HL-60/S4 treated with retinoic acid at 250 ng/mL for 4 days and 3 days (cell line): ENCODE data around the gene MAVS.
"Not testable (repeated sequence)": the region's sequence is repeated elsewhere in the genome, so short reads cannot be mapped to it uniquely, and the experiment has no call there.

Experiments used
- in situ Hi-C: fragments of 300-500 bp; cut with MboI; formaldehyde crosslinking; loops from 2 replicates; pipeline ENCODE4 v1.7.0; 2022; ENCODE audit warnings: low sequenced_read_pairs

Gene MAVS

DNA sequence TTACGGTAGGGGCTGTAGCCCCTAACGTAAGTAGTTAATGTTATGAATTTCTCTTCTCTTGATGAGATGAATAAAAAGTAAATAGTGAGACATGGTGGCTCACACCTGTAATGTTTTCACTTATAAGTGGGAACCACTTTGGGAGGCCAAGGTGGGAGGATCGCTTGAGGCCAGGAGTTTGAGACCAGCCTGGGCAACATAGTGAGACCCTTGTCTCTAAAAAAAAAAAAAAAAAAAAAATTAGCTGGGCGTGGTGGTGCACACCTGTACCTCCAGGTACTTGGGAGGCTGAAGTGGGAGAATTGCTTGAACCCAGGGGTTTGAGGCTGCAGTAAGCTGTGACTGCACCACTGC is 32.3 kb downstream of the MAVS start:
- in situ Hi-C loops: not testable (repeated sequence)

DNA sequence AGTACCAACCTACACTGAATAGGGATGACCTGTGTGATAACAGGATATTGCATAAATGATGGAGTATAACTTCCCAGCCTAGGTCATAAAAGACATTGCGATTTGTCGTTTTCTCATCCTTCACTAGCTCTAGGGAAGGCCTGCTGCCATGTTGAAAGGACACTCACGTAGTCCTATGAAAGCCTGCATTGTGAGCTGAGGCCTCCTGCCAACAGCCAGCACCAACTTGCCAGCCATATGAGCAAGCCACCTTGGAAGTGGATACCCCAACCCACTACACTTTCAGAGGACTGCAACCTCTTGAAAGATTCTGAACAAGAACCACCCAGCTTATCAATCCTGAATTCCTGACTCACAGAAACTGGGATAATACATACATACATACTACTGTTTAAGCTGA is 39.1 kb downstream of the MAVS start:
- in situ Hi-C loops: no loop called here

GRCh38 chr20:3887876-3888620 is 41.4 kb downstream of the MAVS start:
- in situ Hi-C loops: no loop called here

DNA sequence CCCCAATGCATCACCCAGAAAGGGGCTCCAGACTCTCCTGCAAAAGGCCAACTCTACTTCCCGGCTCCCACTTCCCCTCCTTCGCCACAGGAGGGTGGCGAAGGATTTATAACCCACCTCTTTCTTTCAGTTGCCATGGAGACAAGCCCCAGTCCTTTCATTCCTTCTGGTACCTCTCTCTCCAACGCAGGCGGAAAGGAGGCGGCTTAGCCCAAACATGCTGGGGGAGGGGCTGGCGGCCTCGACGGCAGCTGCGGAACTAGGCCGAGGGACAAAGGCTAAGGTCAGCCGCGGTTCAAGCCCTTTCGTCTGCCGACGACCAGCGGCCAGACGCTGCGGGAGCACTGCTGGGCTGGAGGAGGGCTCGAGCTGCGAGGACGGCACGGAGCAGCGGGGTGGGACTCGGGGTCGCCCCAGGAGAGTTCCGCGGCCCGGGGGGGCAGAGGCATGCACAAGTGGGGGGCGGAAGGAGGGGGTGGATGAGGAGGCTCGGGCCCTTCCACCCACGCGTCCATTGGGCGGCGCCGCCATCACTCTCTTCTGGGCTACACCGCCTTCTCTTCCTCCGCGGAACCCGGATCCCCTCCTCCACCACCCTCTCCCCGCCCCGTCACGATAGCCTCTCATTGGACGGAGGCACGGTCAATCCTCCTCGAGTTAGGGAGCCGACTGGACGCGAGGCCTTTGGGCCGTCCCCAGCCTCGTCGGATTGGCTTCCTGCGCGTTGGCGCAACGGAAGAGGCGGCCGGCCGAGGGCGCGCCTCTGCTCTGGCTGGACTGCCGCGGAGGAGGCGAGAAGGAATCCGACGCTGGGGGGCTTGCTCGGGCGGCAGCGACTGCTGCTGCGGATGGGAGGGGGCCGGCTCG is 42.2 kb downstream of the MAVS start, which contains the start of gene PANK2:
Gene PANK2 (plus strand): TSS at position 766 of the 867 bp plus-strand sequence.
- in situ Hi-C loops: no loop called here

DNA sequence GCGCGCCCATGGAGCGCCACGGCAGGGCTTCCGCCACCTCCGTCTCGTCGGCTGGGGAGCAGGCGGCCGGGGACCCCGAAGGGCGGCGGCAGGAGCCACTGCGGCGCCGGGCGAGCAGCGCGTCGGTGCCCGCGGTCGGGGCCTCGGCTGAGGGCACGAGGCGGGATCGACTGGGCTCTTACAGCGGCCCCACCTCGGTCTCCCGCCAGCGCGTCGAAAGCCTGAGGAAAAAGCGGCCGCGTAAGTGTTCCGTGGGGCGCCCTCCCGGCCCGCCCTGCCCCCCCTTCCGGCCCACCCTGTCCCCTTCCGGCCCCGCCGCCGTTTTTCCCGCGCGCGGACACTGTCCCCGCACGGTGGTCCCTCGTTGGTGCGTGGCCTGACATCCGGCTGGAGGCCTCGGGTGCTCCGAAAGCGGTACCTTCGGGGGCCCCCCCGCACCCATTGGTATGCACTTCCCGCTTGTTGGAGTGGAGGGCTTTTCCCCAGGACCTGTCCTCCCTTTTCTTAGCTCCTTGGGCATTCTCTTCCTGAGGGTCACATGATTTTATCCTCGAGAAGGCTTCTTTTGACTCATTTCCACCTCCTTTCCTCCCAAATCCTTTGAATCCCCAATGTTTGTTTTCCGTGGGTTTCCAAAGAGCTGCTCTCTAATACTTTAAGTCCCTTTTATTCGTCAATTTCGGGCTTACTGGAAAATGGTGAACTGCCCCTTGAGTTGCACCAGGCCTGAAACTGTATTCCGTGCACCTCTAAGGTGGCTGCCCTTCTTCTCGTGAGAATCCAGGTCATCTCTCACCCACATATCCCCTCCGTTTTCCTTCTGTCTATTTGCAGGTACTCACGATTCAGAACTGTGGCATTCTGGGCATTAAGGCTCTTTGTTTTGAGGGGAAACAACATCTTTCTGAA is 43.1 kb downstream of the MAVS start:
- in situ Hi-C loops: no loop called here

- in situ Hi-C loops: no loop called here
Observed at GRCh38 chr20:3890398-3890751, 43.7 kb downstream of the MAVS start.

DNA sequence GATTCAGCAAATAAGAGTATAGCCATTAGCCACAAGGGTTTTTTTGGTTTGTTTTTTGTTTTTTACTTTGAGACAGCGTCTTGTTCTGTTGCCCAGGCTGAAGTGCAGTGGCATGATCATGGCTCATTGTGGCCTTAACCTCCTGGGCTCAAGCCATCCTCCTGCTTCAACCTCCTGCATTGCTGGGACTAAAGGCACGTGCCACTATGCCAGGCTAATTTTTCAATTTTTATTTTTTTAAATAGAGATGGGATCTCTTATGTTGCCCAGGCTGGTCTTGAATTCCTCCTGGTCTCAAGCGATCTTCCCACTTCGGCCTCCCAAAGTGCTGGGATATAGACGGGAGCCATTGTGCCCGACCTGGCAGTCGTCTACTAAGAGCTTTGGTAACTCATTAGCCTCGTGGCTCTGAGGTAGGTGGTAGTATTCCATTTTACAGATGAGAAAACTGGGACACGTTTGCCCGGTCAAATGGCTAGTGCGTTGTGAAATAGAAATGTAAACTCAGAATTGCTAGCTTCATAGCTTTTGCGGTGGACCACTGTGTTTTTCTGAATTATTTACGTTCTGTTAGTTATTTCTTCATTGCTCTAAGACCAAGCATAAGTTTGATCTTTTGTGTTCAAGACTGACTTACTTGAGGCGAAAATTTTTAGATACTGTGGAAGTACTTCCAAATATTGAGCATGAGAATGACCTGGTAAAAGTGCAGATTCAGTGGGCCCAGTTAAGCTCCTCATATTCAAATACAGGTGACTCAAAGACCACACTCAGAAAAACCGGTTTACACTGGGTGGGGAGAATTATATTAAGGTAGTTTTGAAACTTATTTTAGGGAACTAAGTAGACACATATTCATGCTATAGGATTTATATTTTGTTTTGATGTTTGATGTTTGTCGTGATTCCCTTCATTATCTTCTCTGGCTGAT is 44.6 kb downstream of the MAVS start:
- in situ Hi-C loops: no loop called here

- in situ Hi-C loops: no loop called here
Observed at GRCh38 chr20:3894796-3895195, 48.2 kb downstream of the MAVS start.

GRCh38 chr20:3896302-3896701 is 49.7 kb downstream of the MAVS start:
- in situ Hi-C loops: no loop called here

- in situ Hi-C loops: no loop called here
Observed at GRCh38 chr20:3896853-3897583, 50.4 kb downstream of the MAVS start.

GRCh38 chr20:3898181-3898580 is 51.5 kb downstream of the MAVS start:
- in situ Hi-C loops: not testable (repeated sequence)

GRCh38 chr20:3898639-3899038 is 52.0 kb downstream of the MAVS start:
- in situ Hi-C loops: no loop called here

DNA sequence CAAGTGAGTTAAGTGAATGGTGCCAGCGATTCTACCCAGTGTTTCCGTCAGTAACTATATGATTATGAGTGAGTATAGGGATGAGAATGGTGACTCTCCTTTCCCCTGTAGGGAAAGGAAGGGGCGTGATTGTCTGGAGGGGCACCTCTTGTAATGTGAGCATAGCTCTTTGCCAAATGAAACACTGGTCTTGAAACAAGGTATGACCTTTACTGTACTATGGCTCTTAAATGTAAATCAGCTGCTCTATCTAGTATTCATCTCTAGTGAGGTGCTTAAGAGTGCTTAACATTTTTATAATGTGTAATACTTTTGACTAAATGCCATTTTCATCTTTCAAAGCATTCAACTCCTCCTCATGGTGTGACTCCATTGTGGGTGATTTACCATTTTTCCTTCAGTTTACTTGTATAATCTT is 53.6 kb downstream of the MAVS start:
- in situ Hi-C loops: no loop called here

GRCh38 chr20:3901028-3901705 is 54.5 kb downstream of the MAVS start:
- in situ Hi-C loops: no loop called here

GRCh38 chr20:3901706-3902440 is 55.2 kb downstream of the MAVS start:
- in situ Hi-C loops: no loop called here

DNA sequence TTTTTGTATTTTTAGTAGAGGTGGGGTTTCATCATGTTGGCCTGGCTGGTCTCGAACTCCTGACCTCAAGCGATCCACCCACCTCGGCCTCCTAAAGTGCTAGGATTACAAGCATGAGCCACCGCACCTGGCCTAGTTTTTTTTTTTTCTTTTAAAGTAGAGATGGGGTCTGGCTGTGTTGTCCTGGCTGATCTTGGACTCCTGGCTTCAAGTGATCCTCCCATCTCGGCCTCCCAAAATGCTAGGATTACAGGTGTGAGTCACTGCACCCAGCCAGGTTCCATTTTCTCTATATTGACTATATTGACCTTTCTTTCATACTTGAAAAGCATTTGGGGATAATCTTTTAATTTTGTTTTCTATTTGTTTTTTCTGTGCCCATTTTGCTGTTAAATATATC is 55.8 kb downstream of the MAVS start:
- in situ Hi-C loops: no loop called here

DNA sequence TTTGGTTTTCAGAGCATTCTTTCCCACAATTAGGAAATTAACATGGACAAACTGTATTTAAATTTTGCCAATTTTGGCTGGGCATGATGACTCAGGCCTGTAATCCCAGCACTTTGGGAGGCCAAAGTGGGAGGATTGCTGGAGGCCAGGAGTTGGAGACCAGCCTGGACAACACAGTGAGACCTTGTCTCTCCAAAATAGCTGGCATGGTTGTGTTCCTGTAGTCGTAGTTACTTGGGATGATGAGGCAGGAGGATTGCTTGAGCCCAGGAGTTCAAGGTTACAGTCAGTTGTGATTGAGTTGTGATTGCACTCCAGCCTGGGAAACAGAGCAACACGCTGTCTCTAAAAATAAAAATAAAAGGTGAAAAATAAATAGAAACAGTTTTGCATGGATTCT is 57.6 kb downstream of the MAVS start:
- in situ Hi-C loops: no loop called here

DNA sequence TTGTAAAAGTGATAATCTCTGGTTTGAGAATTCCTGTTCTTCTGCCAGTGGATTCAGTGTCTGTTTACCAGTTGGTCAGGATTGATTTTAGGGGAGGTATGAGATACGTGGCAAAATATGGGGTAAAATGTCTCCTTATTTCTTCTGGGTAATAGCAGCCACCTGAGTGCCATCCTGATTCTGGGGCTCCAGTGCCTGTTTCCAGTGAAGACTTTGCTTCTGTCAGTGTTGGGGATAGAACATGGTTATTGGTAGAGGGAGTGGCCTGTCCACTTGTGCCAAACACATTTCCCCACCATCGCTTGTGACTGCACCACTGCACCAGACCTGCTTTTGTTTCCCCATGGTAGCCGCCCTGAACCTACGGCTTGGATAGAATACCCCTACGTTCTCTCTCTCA is 58.2 kb downstream of the MAVS start:
- in situ Hi-C loops: no loop called here
